ENCODE data around the gene EPM2A.

DNA sequence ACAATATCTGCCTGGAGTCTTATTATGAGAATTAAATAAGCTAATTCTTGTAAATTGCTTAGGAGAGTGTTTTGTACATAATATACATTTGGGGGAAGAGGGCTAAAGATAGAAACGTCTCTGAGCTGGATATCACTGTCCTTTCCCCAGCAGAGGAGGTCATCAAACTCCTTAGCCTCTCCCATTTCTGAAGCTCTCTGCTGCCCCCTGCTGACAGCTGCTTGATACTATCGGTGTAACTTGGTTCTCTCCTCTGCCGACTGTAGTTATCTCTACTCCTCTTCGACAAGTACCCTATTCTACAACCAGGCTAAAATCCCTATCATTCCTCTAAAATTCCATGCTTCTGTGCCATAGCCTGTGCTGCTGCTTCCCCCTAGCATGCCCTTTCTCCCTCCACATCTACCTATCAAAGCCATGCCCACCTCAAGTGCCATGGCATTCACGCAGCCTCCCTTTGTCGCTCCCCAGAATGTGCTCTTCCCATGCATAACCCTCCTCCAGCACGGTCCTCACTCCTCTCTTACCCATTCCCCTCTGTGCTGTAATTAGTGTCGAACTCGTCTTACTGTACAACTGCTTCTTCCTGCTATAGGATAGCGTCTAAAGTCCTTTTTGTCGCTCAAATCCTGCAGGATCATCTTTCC lies 101.2 kb downstream of the EPM2A start:
- TF ChIP-seq EZH2 (IDR thresholded peaks at IDR 0.05; ENCODE audit: borderline replicate concordance) (no peak), EZH2phosphoT487 (IDR thresholded peaks at IDR 0.05; ENCODE audit: low read depth, severe bottlenecking, unreplicated experiment) (no peak)
- TF ChIP-seq, protein P1, sequence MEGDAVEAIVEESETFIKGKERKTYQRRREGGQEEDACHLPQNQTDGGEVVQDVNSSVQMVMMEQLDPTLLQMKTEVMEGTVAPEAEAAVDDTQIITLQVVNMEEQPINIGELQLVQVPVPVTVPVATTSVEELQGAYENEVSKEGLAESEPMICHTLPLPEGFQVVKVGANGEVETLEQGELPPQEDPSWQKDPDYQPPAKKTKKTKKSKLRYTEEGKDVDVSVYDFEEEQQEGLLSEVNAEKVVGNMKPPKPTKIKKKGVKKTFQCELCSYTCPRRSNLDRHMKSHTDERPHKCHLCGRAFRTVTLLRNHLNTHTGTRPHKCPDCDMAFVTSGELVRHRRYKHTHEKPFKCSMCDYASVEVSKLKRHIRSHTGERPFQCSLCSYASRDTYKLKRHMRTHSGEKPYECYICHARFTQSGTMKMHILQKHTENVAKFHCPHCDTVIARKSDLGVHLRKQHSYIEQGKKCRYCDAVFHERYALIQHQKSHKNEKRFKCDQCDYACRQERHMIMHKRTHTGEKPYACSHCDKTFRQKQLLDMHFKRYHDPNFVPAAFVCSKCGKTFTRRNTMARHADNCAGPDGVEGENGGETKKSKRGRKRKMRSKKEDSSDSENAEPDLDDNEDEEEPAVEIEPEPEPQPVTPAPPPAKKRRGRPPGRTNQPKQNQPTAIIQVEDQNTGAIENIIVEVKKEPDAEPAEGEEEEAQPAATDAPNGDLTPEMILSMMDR (IDR thresholded peaks at IDR 0.05; ENCODE audit: poor library complexity): peak; percentile 85
